ENCODE data around the gene TJP3. TPM values are rescaled to one million over a fixed set of nuclear protein-coding genes. Genes with fewer than 3 reads are reported as not detected.

TJP3 gene
- total and polyA plus RNA-seq, 10 of the 15 experiments (the other 5 are each of a cell fraction or from before 2014, with no cell fraction given), result 0.04 to 1.2 (median 0.29) TPM; not detected in 6

DNA sequence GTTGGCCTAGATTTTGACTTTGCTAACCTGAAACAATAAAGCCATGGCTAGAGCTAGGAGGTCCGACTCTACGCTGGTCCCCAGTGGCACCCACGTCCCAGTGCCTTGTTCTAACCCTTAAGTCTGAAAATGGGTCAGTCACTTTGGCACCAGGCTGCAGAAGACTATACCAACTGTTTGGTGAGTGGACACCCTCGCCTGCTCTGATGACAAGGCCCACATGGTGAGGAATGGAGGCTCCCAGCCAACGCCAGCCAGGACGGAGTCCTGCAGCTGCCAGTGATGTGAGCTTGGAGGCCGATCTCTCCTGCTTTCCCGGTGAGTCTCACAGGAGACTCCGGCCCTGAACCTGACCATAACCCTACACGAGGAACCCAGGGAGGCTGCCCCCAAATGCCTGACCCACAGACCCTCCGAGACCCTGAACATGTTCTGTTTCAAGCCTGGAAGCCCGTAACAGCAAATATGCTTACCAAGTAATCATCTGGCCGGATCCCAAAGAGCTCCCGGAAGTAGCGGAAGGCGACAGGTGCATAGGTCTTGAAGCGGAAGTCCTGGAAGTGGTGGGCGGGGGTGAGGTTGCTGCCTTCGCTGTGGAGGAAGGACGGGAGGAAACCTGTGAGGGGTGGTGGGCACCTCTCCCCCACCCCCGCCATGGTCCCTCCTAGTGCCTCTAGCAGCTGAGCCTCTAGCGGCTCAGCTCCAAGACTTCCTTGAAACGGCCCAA is 47.5 kb upstream of the TJP3 start (continued):
- TF ChIP-seq, protein P1, sequence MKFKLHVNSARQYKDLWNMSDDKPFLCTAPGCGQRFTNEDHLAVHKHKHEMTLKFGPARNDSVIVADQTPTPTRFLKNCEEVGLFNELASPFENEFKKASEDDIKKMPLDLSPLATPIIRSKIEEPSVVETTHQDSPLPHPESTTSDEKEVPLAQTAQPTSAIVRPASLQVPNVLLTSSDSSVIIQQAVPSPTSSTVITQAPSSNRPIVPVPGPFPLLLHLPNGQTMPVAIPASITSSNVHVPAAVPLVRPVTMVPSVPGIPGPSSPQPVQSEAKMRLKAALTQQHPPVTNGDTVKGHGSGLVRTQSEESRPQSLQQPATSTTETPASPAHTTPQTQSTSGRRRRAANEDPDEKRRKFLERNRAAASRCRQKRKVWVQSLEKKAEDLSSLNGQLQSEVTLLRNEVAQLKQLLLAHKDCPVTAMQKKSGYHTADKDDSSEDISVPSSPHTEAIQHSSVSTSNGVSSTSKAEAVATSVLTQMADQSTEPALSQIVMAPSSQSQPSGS (IDR thresholded peaks at IDR 0.05; ENCODE audit: low read length), result no peak
- TF ChIP-seq, protein P2, sequence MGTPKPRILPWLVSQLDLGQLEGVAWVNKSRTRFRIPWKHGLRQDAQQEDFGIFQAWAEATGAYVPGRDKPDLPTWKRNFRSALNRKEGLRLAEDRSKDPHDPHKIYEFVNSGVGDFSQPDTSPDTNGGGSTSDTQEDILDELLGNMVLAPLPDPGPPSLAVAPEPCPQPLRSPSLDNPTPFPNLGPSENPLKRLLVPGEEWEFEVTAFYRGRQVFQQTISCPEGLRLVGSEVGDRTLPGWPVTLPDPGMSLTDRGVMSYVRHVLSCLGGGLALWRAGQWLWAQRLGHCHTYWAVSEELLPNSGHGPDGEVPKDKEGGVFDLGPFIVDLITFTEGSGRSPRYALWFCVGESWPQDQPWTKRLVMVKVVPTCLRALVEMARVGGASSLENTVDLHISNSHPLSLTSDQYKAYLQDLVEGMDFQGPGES (IDR thresholded peaks at IDR 0.05), result no peak

- in situ Hi-C loops (cut with MboI) (loop anchor here (5.0 to 10.0 kb wide), 2 partner anchors 41 to 543 kb away; partner anchors contain the start of gene PIP5K1C), intact Hi-C loops (cut with micrococcal nuclease; ENCODE audit: unreplicated experiment) (no loop called here)
- BruUV-seq (replicated peaks), result no TSS peak
- TF ChIP-seq CTCF (IDR thresholded peaks at IDR 0.05 in 2 of 3, conservative IDR thresholded peaks at IDR 0.05 in 1 of 3; ENCODE audit: control insufficient read depth in 2 of 3, extremely low read depth in 1 of 3, insufficient read depth in 1 of 3, low read depth in 3 of 3, low read length in 3 of 3), result no peak
- no peak for TF ChIP-seq E4F1 (IDR thresholded peaks at IDR 0.05; ENCODE audit: borderline replicate concordance, partially characterized antibody)
- TF ChIP-seq JUNB (IDR thresholded peaks at IDR 0.05), result no peak
- TF ChIP-seq, protein P2 (IDR thresholded peaks at IDR 0.05), result no peak
- no peak for TF ChIP-seq CHD4 (IDR thresholded peaks at IDR 0.05)
- TF ChIP-seq, protein P3, sequence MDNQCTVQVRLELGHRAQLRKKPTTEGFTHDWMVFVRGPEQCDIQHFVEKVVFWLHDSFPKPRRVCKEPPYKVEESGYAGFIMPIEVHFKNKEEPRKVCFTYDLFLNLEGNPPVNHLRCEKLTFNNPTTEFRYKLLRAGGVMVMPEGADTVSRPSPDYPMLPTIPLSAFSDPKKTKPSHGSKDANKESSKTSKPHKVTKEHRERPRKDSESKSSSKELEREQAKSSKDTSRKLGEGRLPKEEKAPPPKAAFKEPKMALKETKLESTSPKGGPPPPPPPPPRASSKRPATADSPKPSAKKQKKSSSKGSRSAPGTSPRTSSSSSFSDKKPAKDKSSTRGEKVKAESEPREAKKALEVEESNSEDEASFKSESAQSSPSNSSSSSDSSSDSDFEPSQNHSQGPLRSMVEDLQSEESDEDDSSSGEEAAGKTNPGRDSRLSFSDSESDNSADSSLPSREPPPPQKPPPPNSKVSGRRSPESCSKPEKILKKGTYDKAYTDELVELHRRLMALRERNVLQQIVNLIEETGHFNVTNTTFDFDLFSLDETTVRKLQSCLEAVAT (IDR thresholded peaks at IDR 0.05), result no peak
- no peak for TF ChIP-seq RCOR1 (conservative IDR thresholded peaks at IDR 0.05; ENCODE audit: low read depth, low read length)
Measured at GRCh38 chr19:3661284-3662238, 46.6 kb upstream of the TJP3 start.

More at GRCh38 chr19:3661284-3662238, 46.6 kb upstream of the TJP3 start:
- Histone ChIP-seq H3K27ac (ENCODE audit: control insufficient read depth, insufficient read depth) (no peak overlapping the region), H3K4me2 (ENCODE audit: control insufficient read depth, insufficient read depth) (no peak overlapping the region), H3K9me3 (replicated peaks; ENCODE audit: control insufficient read depth, insufficient read depth, low read length) (no peaks in the 10 kb centered on the region; the same call in 2 of the 3 replicates), H2AFZ (ENCODE audit: control insufficient read depth, low read depth, low read length) (no peak overlapping the region), H3K36me3 (ENCODE audit: control insufficient read depth in 2 of 2, insufficient read depth in 2 of 2, low read length in 1 of 2) (peaks cover 3 to 8% of the 10 kb centered on the region in 2 experiments; a peak in 3 of 4 replicates), H3K4me3 (no peak overlapping the region), H3K4me1 (ENCODE audit: control insufficient read depth, insufficient read depth, low read length) (peaks cover 11% of the 10 kb centered on the region), H3K79me2 (ENCODE audit: control insufficient read depth, insufficient read depth, low read length) (no peaks in the 10 kb centered on the region), H3K9ac (ENCODE audit: control insufficient read depth, insufficient read depth, low read length) (no peak overlapping the region), H3K27me3 (replicated peaks in 1 of 2; ENCODE audit: control insufficient read depth in 2 of 2, insufficient read depth in 2 of 2, low read length in 1 of 2) (no peaks in the 10 kb centered on the region), H4K20me1 (ENCODE audit: control insufficient read depth, insufficient read depth) (no peaks in the 10 kb centered on the region)
- CTCF ChIA-PET, result interaction anchor here (1.3 to 2.6 kb wide), 4 partner anchors 39 to 95 kb away, joined by 3 to 8 read pairs (median 6); partner anchors contain the start of gene PIP5K1C
- FAIRE-seq (no peak), ATAC-seq (no peak), DNase-seq (ENCODE audit: low read depth, low spot score) (no peak)
- SMC1A ChIA-PET (ENCODE audit: uncharacterized antibody, unreplicated experiment), result no interaction called here
- POLR2A ChIA-PET, result no interaction called here
- RAD21 ChIA-PET (ENCODE audit: unreplicated experiment), result no interaction called here
- WGBS (ENCODE audit: insufficient coverage, insufficient replicate concordance, low lambda C conversion rate, missing lambda C conversion rate), result 88% methylated on average over 34 of the region's 34 CpGs

All from GM12878 (cell line).